ENCODE data around the gene PSMD8. TPM values are rescaled to one million over a fixed set of nuclear protein-coding genes. Genes with fewer than 3 reads are reported as not detected.

Gene PSMD8
- total and polyA plus RNA-seq, 9 donors, result 59.1 to 129 (median 85.3) TPM

- no peaks in the 10 kb centered on the region for H3K27me3 ChIP-seq
- 56 to 58% (median 57%) methylated on average over 14 of the region's 14 CpGs for WGBS, 3 donors
- no peak overlapping the region for H3K27ac ChIP-seq
- H3K36me3 ChIP-seq, result no peaks in the 10 kb centered on the region
- no peaks in the 10 kb centered on the region for H3K9me3 ChIP-seq
- intact Hi-C loops (cut with DNase I), result no loop called here
- DNase-seq, result no peak
- TF ChIP-seq POLR2A (IDR thresholded peaks at IDR 0.05) (no peak), EP300 (IDR thresholded peaks at IDR 0.05) (no peak)
- TF ChIP-seq, protein P1, sequence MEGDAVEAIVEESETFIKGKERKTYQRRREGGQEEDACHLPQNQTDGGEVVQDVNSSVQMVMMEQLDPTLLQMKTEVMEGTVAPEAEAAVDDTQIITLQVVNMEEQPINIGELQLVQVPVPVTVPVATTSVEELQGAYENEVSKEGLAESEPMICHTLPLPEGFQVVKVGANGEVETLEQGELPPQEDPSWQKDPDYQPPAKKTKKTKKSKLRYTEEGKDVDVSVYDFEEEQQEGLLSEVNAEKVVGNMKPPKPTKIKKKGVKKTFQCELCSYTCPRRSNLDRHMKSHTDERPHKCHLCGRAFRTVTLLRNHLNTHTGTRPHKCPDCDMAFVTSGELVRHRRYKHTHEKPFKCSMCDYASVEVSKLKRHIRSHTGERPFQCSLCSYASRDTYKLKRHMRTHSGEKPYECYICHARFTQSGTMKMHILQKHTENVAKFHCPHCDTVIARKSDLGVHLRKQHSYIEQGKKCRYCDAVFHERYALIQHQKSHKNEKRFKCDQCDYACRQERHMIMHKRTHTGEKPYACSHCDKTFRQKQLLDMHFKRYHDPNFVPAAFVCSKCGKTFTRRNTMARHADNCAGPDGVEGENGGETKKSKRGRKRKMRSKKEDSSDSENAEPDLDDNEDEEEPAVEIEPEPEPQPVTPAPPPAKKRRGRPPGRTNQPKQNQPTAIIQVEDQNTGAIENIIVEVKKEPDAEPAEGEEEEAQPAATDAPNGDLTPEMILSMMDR (IDR thresholded peaks at IDR 0.05), result no peak
- no peaks in the 10 kb centered on the region for H3K4me1 ChIP-seq (ENCODE audit: insufficient read depth)
- H3K4me3 ChIP-seq, result no peak overlapping the region
Measured at GRCh38 chr19:38429055-38429810, 54.9 kb downstream of the PSMD8 start.

DNA sequence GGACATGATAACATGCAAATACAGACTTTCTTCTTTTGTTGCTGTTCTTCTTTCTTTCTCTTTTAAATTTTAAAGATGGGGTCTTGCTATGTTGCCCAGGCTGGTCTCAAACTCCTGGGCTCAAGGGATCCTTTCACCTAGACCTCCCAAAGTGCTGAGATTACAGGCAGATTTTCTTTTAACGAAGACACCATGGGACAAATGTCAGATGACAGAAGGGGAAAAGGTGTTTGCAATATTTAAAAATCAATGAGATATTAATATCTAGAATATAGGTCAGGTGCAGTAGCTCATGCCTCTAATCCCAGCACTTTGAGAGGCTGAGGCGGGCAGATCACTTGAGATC, 55.4 kb downstream of the PSMD8 start:
- no peaks in the 10 kb centered on the region for H3K27me3 ChIP-seq
- H3K36me3 ChIP-seq, result no peaks in the 10 kb centered on the region
- no peaks in the 10 kb centered on the region for H3K9me3 ChIP-seq
- DNase-seq, result no peak
- no peak overlapping the region for H3K27ac ChIP-seq
- TF ChIP-seq POLR2A (IDR thresholded peaks at IDR 0.05), result no peak
- TF ChIP-seq, protein P1 (IDR thresholded peaks at IDR 0.05), result no peak
- TF ChIP-seq EP300 (IDR thresholded peaks at IDR 0.05), result no peak
- intact Hi-C loops (cut with DNase I), result no loop called here
- H3K4me3 ChIP-seq, result no peak overlapping the region
- H3K4me1 ChIP-seq (ENCODE audit: insufficient read depth), result no peaks in the 10 kb centered on the region
- WGBS, 3 donors, result 66 to 80% (median 76%) methylated on average over 2 of the region's 2 CpGs

DNA sequence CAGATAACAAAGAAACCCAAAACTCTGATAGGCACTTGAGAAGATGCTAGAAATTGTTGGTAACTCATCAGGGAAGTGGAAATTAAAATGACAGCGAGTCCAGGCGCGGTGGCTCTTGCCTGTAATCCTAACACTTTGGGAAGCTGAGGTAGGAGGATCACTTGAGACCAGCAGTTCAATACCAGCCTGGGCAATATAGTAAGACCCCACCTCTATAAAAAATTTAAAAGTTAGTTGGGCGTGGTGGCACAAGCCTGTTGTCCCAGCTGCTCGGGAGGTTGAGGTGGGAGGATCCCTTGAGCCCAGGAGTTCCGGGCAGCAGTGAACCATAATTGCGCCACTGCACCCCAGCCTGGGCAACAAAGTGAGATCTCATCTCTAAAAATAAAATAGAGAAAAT, 56.6 kb downstream of the PSMD8 start:
- TF ChIP-seq POLR2A (IDR thresholded peaks at IDR 0.05) (no peak), EP300 (IDR thresholded peaks at IDR 0.05) (no peak)
- TF ChIP-seq, protein P1 (IDR thresholded peaks at IDR 0.05), result no peak
- Histone ChIP-seq H3K9me3 (no peaks in the 10 kb centered on the region), H3K27ac (no peak overlapping the region), H3K27me3 (no peaks in the 10 kb centered on the region), H3K4me1 (ENCODE audit: insufficient read depth) (no peaks in the 10 kb centered on the region), H3K4me3 (no peak overlapping the region), H3K36me3 (no peaks in the 10 kb centered on the region)
- 75 to 77% (median 76%) methylated on average over 7 of the region's 7 CpGs for WGBS, 3 donors
- DNase-seq, result no peak
- intact Hi-C loops (cut with DNase I), result no loop called here

DNA sequence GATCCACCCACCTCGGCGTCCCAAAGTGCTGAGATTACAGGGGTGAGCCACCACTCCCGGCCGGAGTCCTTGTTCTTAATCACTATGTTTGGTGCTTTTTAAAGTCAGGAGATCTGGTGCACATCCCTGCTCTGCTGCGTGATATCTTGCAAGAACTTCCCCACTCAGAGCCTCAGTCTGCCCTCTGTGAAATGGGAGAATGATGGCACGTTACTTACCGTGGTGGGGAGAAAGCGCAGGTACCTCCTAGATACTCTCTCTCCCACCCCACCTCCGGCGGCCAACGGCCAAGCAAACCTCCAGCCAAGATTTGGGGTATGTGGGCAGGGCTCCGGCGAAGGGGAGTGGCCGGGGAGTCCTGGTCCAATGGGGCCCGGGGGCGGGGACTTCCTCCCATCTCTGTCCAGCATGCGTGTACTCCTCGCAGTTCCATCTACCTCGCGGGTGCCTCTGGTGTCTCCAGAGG, 58.9 kb downstream of the PSMD8 start, which contains the start of gene RYR1:
RYR1 (plus strand) TSS at position 424 of the 466 bp plus-strand sequence. CDS start 139 bp downstream, outside the sequence.
- H3K4me3 ChIP-seq, result no peak within 1 kb of the TSS
- DNase-seq, result no peak
- TF ChIP-seq POLR2A (IDR thresholded peaks at IDR 0.05) (no peak), EP300 (IDR thresholded peaks at IDR 0.05) (no peak)
- TF ChIP-seq, protein P1 (IDR thresholded peaks at IDR 0.05), result no peak
- H3K9me3 ChIP-seq, result no peaks in the 10 kb centered on the region
- no peaks in the 10 kb centered on the region for H3K36me3 ChIP-seq
- H3K27me3 ChIP-seq, result no peaks in the 10 kb centered on the region
- no peak within 1 kb of the TSS for H3K27ac ChIP-seq
- 7 to 11% (median 10%) methylated on average over 20 of the region's 20 CpGs for WGBS, 3 donors
- H3K4me1 ChIP-seq (ENCODE audit: insufficient read depth), result no peaks in the 10 kb centered on the region
- intact Hi-C loops (cut with DNase I), result no loop called here

Other genes starting within 250 kb of the PSMD8 start
- gene DPF1, start 150.3 kb upstream of the PSMD8 start, total RNA-seq, result 1 to 10 TPM in 1 of 7 donors, under 1 TPM in 4, not detected in 2; 0.23 to 1.0 (median 0.35) TPM
- gene DPF1, start 150.3 kb upstream of the PSMD8 start, polyA plus RNA-seq, result under 1 TPM; 0.23 to 0.50 TPM
- 100 to 1,000 TPM in 3 of 7 donors, 10 to 100 TPM in 4; 36.8 to 235 (median 97.1) TPM for gene PPP1R14A, start 118.2 kb upstream of the PSMD8 start, total RNA-seq
- gene PPP1R14A, start 118.2 kb upstream of the PSMD8 start, polyA plus RNA-seq, result 10 to 100 TPM; 10.5 to 92.8 TPM
- 100 to 1,000 TPM; 111 to 556 (median 118) TPM for gene SPINT2, start 110.0 kb upstream of the PSMD8 start, total RNA-seq
- 10 to 100 TPM; 71.5 to 79.6 TPM for gene SPINT2, start 110.0 kb upstream of the PSMD8 start, polyA plus RNA-seq
- gene C19orf33, start 70.3 kb upstream of the PSMD8 start, total RNA-seq, result 100 to 1,000 TPM in 1 of 7 donors, 10 to 100 TPM in 2, 1 to 10 TPM in 3, not detected in 1; 1.8 to 179 (median 11.1) TPM
- gene C19orf33, start 70.3 kb upstream of the PSMD8 start, polyA plus RNA-seq, result 1 to 10 TPM in 1 of 2 donors, not detected in 1; 7.9 TPM
- 10 to 100 TPM in 6 of 7 donors, 1 to 10 TPM in 1; 8.5 to 37.2 (median 21.8) TPM for gene YIF1B, start 58.6 kb upstream of the PSMD8 start, total RNA-seq
- gene YIF1B, start 58.6 kb upstream of the PSMD8 start, polyA plus RNA-seq, result 10 to 100 TPM in 1 of 2 donors, 1 to 10 TPM in 1; 9.9 to 23.7 TPM
- 10 to 100 TPM in 5 of 7 donors, 1 to 10 TPM in 2; 6.0 to 30.1 (median 19.8) TPM for gene KCNK6, start 54.7 kb upstream of the PSMD8 start, total RNA-seq
- 10 to 100 TPM in 1 of 2 donors, 1 to 10 TPM in 1; 7.4 to 16.4 TPM for gene KCNK6, start 54.7 kb upstream of the PSMD8 start, polyA plus RNA-seq
- 10 to 100 TPM in 1 of 7 donors, 1 to 10 TPM in 6; 2.9 to 13.4 (median 5.7) TPM for gene CATSPERG, start 38.7 kb upstream of the PSMD8 start, total RNA-seq
- gene CATSPERG, start 38.7 kb upstream of the PSMD8 start, polyA plus RNA-seq, result 1 to 10 TPM; 1.8 to 2.1 TPM
- under 1 TPM in 5 of 7 donors, not detected in 2; 0.24 to 0.75 (median 0.69) TPM for gene GGN, start 13.5 kb downstream of the PSMD8 start, total RNA-seq
- under 1 TPM in 1 of 2 donors, not detected in 1; 0.28 TPM for gene GGN, start 13.5 kb downstream of the PSMD8 start, polyA plus RNA-seq
- 1 to 10 TPM in 4 of 7 donors, under 1 TPM in 3; 0.24 to 2.1 (median 1.0) TPM for gene SPRED3, start 14.1 kb downstream of the PSMD8 start, total RNA-seq
- gene SPRED3, start 14.1 kb downstream of the PSMD8 start, polyA plus RNA-seq, result under 1 TPM; 0.29 to 0.60 TPM
- gene FAM98C, start 28.5 kb downstream of the PSMD8 start, total RNA-seq, result 10 to 100 TPM; 16.5 to 23.7 (median 20.9) TPM
- gene FAM98C, start 28.5 kb downstream of the PSMD8 start, polyA plus RNA-seq, result 10 to 100 TPM in 1 of 2 donors, 1 to 10 TPM in 1; 7.8 to 18.8 TPM
- gene RASGRP4, start 51.6 kb downstream of the PSMD8 start, total RNA-seq, result 1 to 10 TPM in 3 of 7 donors, under 1 TPM in 4; 0.45 to 1.8 (median 0.84) TPM
- gene RASGRP4, start 51.6 kb downstream of the PSMD8 start, polyA plus RNA-seq, result 1 to 10 TPM in 1 of 2 donors, under 1 TPM in 1; 0.58 to 2.5 TPM
- gene RYR1, start 59.1 kb downstream of the PSMD8 start, total RNA-seq, result 1 to 10 TPM in 3 of 7 donors, under 1 TPM in 4; 0.57 to 2.6 (median 0.88) TPM
- gene RYR1, start 59.1 kb downstream of the PSMD8 start, polyA plus RNA-seq, result 1 to 10 TPM; 1.5 to 1.6 TPM
- 1 to 10 TPM in 6 of 7 donors, under 1 TPM in 1; 0.95 to 6.1 (median 2.6) TPM for gene MAP4K1, start 243.4 kb downstream of the PSMD8 start, total RNA-seq
- 1 to 10 TPM; 1.0 to 2.6 TPM for gene MAP4K1, start 243.4 kb downstream of the PSMD8 start, polyA plus RNA-seq
- gene EIF3K, start 244.6 kb downstream of the PSMD8 start, total RNA-seq, result 100 to 1,000 TPM; 247 to 527 (median 267) TPM
- 100 to 1,000 TPM; 215 to 391 TPM for gene EIF3K, start 244.6 kb downstream of the PSMD8 start, polyA plus RNA-seq